IPS-18a (cell line): ENCODE data around the gene SLC15A1.
A peak's percentile ranks its signal among the peaks of the same experiment; 100 is the strongest.

Experiments
- H3K27ac ChIP-seq: one replicate; pipeline ENCODE4 v1.5.1; 2013; ENCODE audit warnings: low read length
- H3K27me3 ChIP-seq: one replicate; pipeline ENCODE4 v1.6.1; 2013; ENCODE audit warnings: mild to moderate bottlenecking, low read length; ENCODE audit not compliant: control insufficient read depth, insufficient read depth
- H3K36me3 ChIP-seq: one replicate; pipeline ENCODE4 v1.6.1; 2013; ENCODE audit warnings: low read depth, low read length; ENCODE audit not compliant: control insufficient read depth
- H3K4me1 ChIP-seq: one replicate; pipeline ENCODE4 v1.6.1; 2013; ENCODE audit warnings: low read depth, low read length; ENCODE audit not compliant: control insufficient read depth
- H3K4me3 ChIP-seq: one replicate; pipeline ENCODE4 v1.5.1; 2013; ENCODE audit warnings: low read length
- H3K9ac ChIP-seq: one replicate; pipeline ENCODE4 v1.6.1; 2013; ENCODE audit warnings: mild to moderate bottlenecking, low read length, moderate library complexity
- H3K9me3 ChIP-seq: one replicate; pipeline ENCODE4 v1.6.1; 2013; ENCODE audit warnings: low read depth, low read length; ENCODE audit not compliant: control insufficient read depth

SLC15A1 gene, protein sequence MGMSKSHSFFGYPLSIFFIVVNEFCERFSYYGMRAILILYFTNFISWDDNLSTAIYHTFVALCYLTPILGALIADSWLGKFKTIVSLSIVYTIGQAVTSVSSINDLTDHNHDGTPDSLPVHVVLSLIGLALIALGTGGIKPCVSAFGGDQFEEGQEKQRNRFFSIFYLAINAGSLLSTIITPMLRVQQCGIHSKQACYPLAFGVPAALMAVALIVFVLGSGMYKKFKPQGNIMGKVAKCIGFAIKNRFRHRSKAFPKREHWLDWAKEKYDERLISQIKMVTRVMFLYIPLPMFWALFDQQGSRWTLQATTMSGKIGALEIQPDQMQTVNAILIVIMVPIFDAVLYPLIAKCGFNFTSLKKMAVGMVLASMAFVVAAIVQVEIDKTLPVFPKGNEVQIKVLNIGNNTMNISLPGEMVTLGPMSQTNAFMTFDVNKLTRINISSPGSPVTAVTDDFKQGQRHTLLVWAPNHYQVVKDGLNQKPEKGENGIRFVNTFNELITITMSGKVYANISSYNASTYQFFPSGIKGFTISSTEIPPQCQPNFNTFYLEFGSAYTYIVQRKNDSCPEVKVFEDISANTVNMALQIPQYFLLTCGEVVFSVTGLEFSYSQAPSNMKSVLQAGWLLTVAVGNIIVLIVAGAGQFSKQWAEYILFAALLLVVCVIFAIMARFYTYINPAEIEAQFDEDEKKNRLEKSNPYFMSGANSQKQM

DNA sequence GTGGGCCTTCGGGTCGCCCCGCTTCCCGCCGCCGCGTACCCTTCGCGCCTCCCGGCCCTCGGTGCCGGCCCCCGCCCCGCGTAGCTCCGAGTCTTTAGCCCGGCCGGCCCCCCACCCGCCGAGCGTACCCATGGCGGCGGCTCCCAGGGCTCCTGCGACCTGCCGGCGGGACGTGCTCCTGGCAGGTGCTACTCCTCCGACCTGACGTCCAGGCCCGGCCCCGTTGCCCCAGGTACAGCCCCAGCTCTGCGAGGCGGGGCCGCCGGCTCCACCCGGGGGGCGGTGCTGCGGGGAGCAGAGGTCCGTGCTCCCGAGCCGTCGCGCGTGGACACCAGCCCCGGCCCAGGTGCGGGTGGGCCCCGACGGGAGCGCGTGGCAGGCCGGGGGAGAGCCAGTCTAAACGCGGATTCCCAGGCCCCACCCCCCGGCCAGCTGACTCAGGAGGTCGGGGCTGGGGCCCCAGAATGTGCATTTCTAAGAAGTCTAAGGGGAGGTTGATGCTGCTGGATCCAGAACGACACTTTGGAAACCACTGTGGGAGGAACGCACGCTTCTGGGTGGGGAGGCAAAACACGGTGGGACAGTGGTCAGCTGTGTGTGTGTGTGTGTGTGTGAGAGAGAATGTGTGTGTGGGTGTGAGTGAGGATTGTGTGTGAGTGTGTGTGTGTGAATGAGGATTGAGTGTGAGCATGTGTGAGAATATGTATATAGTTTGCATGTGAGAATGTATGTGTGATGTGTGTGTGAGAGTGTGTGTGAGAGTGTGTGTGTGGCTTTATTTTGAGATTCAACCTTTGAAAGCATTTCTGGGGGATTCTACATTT lies at the start of gene SLC15A1:
SLC15A1 (minus strand) TSS at position 206 of the 824 bp plus-strand sequence; CDS start at position 132, 74 bp downstream.
- Histone ChIP-seq H3K36me3 (no peaks in the 10 kb centered on the region), H3K4me3 (peak within 1 kb of the TSS; percentile 49), H3K4me1 (peaks cover 5% of the 10 kb centered on the region), H3K27ac (no peak within 1 kb of the TSS), H3K27me3 (peaks cover 27% of the 10 kb centered on the region), H3K9me3 (no peaks in the 10 kb centered on the region), H3K9ac (no peak within 1 kb of the TSS)

DNA sequence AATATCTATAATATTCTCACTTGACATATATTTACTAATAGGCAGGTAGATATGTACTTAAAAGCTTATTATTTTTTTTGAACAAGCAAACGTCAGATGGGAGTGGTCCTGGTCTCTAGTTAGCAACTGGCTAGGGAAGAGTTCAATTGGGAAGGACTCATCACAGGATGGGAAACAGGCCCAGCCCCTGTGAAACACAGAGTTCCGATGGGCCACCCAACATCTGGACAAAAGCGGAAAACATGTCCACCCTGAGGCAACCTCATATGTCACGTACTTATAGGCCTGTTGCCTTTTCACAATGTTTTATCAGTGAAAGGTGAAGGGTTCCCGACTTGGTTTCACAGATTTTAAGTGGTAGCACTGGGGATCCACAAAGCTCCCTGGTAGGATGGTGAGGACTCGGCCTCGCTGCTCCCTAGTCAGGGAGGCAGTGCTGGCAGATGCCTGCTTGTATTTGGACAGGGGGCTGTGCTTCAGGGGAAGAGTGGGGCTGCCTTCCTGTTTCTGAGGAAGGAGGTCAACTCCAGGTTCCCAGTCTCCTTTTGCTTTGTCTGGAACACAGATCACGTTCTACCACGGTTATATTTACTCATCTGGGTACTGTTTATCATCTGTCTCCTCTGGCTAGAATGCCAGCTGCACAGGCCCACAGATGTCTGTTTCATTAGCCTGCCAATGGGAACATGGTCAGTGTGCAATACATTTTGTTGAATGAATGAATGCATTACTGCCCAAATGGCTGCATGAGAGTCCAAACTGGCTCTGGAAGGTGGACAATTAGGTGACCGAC lies 49.4 kb upstream of the SLC15A1 start:
- H3K4me1 ChIP-seq, result no peaks in the 10 kb centered on the region
- H3K9ac ChIP-seq, result no peak overlapping the region
- no peaks in the 10 kb centered on the region for H3K27me3 ChIP-seq
- no peaks in the 10 kb centered on the region for H3K36me3 ChIP-seq
- H3K9me3 ChIP-seq, result no peaks in the 10 kb centered on the region
- no peak overlapping the region for H3K27ac ChIP-seq
- no peak overlapping the region for H3K4me3 ChIP-seq

DNA sequence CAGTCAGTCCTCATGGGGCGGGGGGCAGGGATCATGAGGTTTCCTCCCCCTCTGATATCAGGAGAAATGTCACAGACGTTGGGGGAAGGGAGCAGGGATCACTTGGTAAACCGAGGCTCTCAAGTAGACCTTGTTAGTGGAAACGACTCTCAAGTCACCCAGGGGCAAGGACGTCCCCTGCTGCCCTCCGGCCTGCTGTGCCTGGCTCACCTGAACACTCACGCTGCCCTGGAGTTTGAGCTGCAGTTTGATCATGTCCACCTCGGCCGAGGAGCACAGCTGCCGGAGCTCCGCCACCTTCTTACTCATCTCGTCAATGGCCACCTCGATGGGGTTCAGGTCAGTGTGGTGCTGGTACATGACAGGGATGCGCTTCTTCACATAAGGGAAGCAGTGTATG lies 47.6 kb upstream of the SLC15A1 start:
- Histone ChIP-seq H3K27ac (no peak overlapping the region), H3K9me3 (no peaks in the 10 kb centered on the region), H3K36me3 (no peaks in the 10 kb centered on the region), H3K27me3 (no peaks in the 10 kb centered on the region), H3K9ac (no peak overlapping the region), H3K4me1 (no peaks in the 10 kb centered on the region), H3K4me3 (no peak overlapping the region)

DNA sequence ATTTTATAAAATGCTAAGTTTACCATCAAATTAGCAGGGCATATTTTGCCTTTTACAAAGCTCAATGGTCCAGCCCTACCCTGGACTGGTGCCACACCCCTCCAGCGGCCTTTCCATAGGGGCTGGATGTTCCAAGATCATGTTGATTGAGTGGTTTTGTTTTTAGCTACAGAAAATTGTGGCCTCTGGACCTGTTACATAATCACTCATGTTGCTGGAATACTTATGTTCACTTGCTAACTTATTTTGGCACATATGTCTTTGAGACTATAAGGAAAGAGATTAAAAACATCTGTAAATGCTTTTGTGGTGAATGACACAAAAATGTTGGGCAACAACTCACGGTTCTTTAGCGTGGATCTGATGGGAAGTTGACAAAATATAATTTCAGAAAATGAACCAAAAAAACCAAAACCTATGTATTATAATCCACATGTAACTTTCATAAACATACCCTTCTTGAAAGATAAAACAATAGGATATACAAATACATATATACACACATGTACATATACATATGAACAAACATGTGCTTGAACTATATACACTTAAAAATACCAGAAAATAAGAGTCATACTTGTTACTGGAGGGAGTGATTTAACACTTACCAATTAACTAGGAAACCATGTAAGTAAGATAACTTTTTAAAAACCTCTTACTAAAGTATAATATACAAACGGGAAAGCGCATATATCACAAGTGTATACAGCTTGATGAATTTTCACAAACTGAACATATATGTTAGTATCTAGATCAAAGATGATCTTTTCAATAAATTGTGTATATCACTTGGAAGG lies 46.6 kb upstream of the SLC15A1 start:
- Histone ChIP-seq H3K36me3 (no peaks in the 10 kb centered on the region), H3K9ac (no peak overlapping the region), H3K27me3 (no peaks in the 10 kb centered on the region), H3K27ac (no peak overlapping the region), H3K4me1 (no peaks in the 10 kb centered on the region), H3K9me3 (no peaks in the 10 kb centered on the region), H3K4me3 (no peak overlapping the region)

DNA sequence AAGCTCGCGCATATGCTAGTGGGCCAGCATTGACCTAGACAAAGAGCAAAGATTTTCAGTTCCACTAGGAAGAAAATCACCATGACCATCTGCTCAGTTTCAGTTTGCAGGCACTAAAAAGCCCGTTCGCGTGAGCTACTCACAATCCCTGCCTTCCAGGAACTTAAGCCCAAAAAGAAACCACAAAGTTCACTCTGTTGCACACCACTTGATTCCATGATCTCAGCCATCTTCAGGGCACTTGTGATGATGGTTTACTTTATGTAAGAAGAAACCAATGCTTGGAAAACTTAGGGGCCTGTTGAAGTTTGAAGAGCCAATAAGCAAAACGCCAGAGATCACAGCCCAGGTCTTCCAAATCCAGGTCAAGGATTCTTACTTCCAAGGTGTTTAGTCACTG lies 45.0 kb upstream of the SLC15A1 start:
- H3K9ac ChIP-seq, result no peak overlapping the region
- H3K27ac ChIP-seq, result no peak overlapping the region
- no peaks in the 10 kb centered on the region for H3K36me3 ChIP-seq
- H3K4me3 ChIP-seq, result no peak overlapping the region
- H3K4me1 ChIP-seq, result no peaks in the 10 kb centered on the region
- H3K9me3 ChIP-seq, result no peaks in the 10 kb centered on the region
- H3K27me3 ChIP-seq, result no peaks in the 10 kb centered on the region

DNA sequence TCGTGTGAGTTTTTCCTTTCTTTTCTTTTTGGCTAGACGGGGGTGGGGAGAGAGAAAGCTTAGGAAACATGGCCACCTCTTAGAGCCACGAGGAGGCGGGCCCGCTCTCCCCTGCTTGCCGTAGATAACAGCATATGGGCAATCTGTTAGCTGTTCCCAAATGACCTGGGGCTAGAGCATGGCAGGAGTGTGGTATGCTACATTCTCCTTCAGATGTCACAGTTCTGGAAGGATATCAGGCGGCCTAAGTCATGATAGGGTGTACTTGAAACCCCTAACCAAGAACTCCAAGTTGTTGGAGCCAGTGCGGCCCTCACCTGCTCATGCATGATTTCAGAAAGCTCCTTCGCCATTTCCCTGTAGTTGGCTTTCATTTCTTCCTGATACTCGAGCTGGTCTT lies 44.3 kb upstream of the SLC15A1 start:
- no peaks in the 10 kb centered on the region for H3K36me3 ChIP-seq
- H3K27me3 ChIP-seq, result no peaks in the 10 kb centered on the region
- no peak overlapping the region for H3K4me3 ChIP-seq
- no peaks in the 10 kb centered on the region for H3K4me1 ChIP-seq
- no peak overlapping the region for H3K9ac ChIP-seq
- H3K9me3 ChIP-seq, result no peaks in the 10 kb centered on the region
- H3K27ac ChIP-seq, result no peak overlapping the region

DNA sequence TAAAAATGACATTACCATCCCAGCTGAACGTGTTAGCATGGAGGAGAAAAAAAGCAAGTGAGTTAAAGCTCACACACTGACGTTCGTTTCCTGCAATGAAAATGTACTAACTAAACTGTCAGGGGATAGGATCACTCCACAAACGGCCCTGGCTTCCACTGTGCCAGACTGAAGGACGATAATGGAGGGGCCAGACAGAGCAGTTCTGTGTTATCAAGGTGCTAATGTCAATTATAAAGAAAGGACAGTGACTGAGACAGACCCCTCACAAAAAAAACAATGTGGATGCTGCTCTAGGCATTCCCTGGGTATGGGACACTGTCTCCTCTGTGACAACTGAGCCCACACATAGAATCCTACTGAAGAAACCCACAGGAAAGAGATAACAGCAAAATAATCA lies 43.7 kb upstream of the SLC15A1 start:
- Histone ChIP-seq H3K27me3 (no peaks in the 10 kb centered on the region), H3K27ac (no peak overlapping the region), H3K36me3 (no peaks in the 10 kb centered on the region), H3K9me3 (no peaks in the 10 kb centered on the region), H3K9ac (no peak overlapping the region), H3K4me1 (no peaks in the 10 kb centered on the region), H3K4me3 (no peak overlapping the region)

DNA sequence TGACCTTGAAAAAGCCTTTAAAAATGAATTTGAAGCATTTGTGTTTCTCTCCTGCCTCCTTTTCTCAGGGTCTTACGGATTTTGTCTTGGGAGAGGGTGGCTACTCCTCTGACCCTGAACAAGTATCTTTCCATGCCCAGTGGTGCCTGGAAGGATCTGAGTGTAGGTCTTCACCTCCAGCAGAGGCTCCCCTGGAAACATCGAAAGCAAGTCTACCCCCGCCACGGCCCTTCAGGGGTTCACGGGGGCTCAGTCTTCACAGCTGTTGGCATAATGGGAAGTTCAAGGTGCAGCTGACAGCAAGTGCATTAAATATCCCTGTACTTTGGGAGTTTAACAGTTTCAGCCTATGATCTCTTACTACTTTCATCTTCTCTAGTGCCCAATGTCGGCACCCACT lies 42.7 kb upstream of the SLC15A1 start:
- H3K9me3 ChIP-seq, result no peaks in the 10 kb centered on the region
- H3K27ac ChIP-seq, result no peak overlapping the region
- no peaks in the 10 kb centered on the region for H3K27me3 ChIP-seq
- no peaks in the 10 kb centered on the region for H3K4me1 ChIP-seq
- H3K9ac ChIP-seq, result no peak overlapping the region
- no peak overlapping the region for H3K4me3 ChIP-seq
- no peaks in the 10 kb centered on the region for H3K36me3 ChIP-seq

DNA sequence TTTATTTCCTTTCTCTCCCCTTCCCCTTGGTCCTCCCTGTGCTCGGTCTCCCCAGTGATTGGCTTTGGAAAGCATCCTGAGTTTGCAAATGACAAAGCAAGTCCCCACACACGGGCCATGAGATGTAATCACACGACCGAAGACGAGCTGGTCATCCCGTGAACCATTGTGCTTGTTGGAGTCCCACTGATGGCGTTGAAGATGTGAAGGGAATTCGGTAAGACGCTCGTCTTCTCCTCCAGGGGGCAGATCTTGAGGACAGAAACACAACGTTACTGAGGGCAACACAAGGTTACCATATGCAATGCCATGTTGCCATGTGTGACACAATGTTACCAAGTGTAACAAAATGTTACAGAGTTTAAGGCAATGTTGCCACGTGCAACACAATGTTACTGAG lies 42.0 kb upstream of the SLC15A1 start:
- H3K27ac ChIP-seq, result no peak overlapping the region
- H3K9ac ChIP-seq, result no peak overlapping the region
- no peaks in the 10 kb centered on the region for H3K36me3 ChIP-seq
- H3K4me1 ChIP-seq, result no peaks in the 10 kb centered on the region
- H3K9me3 ChIP-seq, result no peaks in the 10 kb centered on the region
- H3K27me3 ChIP-seq, result no peaks in the 10 kb centered on the region
- H3K4me3 ChIP-seq, result no peak overlapping the region

DNA sequence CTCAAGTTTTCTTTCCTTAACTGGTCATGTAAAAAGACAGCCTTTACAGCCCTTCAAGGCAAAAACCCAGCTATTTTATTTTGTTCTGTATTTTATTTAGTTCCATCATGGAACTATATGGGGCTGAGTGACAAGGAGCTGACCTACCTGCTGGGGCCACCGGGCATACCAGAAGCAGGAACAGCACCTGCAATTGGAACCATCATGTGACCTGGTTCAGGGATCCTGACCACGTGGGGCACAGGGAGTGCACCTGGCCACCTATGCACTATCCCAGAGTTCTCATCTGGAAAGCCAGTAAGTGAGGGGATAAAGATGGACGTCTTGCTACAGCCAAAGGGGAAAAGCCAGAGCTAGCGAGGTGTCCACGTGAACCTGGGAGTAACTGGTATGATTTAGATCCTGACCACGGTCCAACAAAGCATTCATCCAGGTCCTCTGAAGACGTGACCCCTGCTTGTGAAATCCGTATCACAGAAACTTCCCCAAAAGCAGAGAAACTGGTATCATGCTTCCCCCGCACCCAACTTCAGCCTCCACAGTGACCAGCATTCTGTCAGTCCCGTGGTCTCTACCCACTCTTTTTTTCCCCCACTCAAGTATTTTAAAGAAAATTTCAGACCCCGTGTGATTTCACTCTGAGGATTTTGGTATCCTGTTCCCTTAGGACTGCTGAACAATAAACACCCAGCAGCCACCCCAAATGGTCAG lies 40.5 kb upstream of the SLC15A1 start:
- Histone ChIP-seq H3K9ac (no peak overlapping the region), H3K4me3 (no peak overlapping the region), H3K36me3 (no peaks in the 10 kb centered on the region), H3K9me3 (no peaks in the 10 kb centered on the region), H3K27ac (no peak overlapping the region), H3K4me1 (no peaks in the 10 kb centered on the region), H3K27me3 (no peaks in the 10 kb centered on the region)
